SH-SY5Y (cell line): ENCODE results near the gene ZFP37.

ENCODE experiments used
- GATA2 ChIP-seq: IDR thresholded peaks from 2 replicates; pipeline ENCODE4 v1.6.1; 2011; ENCODE audit warnings: mild to moderate bottlenecking, low read depth, low read length
- GATA3 ChIP-seq: IDR thresholded peaks from 2 replicates; pipeline ENCODE4 v1.6.1; 2011; ENCODE audit warnings: low read depth, mild to moderate bottlenecking, low read length, moderate library complexity

Gene ZFP37

DNA sequence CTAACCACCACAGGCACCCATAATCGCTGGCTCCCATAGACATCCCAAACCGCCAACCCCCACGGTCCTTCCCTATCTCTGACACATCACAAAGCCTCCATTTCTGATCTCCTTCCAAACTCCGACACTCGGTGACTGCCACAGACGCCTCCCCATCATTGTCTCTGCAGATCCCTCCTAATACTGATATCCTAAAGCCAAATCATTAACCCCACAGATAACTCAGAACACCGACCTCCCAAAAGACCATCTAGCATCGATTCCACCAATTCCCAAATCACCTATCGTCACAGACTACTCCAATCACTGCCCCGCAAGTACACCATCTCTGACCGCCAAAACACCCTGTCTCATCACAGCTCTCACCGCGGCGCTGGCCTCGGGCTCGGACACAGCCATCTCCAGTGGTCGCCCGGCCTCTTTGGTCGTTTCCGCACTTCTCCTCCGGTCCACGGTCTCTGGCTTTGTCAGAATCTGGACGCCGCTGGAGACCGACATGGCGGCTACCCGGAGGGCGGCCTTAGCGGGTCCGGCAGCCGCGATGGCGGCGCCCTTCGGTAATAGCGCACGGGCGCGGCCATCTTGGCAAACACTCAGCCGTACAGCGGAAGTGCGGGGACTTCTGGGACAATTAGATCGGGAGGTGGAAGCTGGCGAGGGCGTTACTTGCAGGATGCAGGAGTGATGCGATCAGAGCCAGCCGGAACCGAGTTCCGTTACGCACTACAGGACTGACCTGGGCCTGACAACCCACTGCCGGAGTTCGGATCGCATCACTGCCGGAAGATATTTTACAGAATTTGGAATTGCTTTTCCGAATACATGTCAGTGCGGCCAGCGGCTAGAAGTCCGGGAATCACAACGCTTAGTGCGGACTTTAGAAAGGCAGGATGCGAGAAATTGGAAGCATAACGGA lies at the start of gene ZFP37:
Gene ZFP37, minus strand, starts transcription at position 534 of the 916 bp plus-strand sequence. Its CDS starts 36 bp downstream, at position 498.
- TF ChIP-seq GATA2 (peak; percentile 62), GATA3 (peak; percentile 18; the same call in 1 of the 2 replicates)

DNA sequence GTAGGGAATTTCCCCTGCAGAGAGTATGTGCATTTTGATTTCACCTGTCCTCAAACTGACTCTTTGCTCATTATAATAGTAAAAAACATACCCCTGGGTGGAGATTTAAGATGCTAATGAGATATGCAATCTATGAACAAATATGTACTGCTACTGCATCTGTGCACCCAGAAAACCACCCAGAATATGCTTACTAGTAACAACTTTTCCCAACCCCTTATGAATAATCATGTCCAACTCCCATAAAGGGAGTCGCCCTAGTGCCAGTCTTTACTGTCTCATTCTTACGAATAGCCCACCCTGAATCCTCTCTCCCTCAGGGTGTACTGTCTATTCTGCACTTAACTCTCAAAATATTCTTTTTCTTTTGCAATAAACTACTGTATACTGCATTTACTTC lies 39.0 kb upstream of the ZFP37 start:
- TF ChIP-seq GATA3 (no peak), GATA2 (no peak)

DNA sequence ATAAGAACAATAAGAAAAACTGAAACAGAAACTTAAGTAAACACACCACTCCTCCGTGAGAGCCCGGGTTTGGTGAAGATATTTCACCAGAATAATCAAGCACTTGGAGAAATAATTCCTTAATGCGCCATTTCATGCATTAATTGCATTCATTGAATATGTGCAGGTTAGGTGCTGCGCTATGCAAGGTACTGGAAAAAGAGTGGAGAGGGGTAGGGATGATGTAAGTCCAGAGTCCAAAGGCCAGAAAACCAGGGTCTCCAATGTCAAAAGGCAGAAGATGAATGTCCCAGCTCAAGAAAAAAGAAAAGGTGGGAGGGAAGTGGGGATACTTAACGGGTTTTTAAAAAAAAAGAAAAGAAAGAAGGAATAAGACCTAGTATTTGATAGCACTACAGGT lies 669 bp upstream of the ZFP37 start:
- TF ChIP-seq GATA3 (no peak), GATA2 (no peak)

DNA sequence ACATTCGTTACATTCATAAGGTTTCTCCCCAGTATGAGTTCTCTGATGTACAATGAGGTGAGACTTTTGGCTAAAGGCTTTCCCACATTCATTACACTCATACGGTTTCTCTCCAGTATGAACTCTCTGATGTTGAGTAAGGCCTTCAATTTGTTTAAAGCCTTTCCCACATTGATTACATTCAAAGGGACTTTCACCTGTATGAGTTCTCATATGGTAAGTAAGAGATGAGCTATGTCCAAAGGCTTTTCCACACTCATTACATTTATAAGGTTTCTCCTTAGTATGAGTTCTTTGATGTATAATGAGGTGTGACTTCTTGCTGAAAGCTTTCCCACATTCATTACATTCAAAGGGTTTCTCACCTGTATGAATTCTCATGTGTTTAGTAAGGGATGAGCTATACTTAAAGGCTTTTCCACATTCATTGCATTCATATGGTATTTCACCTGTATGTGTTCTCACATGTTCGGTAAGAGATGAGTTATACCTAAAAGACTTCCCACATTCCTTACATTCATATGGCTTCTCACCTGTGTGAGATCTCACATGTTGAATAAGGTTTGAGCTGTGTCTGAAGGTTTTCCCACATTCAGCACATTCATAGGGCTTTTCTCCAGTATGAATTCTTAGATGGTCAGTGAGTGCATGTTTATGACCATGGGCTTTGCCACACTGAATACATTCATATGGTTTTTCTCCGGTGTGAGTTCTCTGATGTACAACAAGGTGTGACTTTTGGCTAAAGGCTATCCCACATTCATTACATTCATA lies 13.5 kb downstream of the ZFP37 start:
- TF ChIP-seq GATA2, result no peak
- no peak for TF ChIP-seq GATA3

DNA sequence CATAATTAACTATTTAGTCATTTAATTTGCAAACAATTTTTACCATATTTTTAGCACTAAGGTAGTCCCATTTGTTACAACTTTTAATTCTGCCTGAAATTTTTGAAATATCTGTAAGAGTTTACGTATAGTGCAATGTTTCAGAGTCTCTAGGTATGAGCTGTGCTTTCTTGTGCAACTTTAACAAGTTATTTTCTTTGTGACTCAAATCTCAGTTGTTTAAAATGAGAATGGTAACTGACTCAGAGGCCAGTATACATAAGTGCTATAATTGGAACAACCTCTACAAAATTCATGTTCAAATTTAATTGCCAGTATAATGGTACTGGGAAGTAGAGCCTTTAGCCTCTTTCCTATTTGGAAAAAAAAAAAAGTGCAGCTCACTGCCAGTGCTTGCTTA lies 30.3 kb downstream of the ZFP37 start:
- TF ChIP-seq GATA2, result no peak
- no peak for TF ChIP-seq GATA3

DNA sequence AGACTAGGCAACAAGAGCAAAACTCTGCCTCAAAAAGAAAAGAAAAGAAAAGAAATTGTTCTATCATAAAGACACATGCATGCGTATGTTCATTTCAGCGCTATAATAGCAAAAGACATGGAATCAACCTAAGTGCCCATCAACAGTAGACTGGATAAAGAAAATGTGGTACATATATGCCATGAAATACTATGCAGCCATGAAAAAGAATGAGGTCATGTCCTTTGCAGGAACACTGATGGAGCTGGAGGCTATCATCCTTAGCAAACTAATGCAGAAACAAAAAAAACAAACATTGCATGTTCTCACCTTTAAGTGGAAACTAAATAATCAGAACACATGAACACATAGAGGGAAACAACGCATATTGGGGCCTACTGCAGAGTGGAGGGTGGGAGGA lies 38.3 kb downstream of the ZFP37 start:
- TF ChIP-seq GATA3 (no peak), GATA2 (no peak)

DNA sequence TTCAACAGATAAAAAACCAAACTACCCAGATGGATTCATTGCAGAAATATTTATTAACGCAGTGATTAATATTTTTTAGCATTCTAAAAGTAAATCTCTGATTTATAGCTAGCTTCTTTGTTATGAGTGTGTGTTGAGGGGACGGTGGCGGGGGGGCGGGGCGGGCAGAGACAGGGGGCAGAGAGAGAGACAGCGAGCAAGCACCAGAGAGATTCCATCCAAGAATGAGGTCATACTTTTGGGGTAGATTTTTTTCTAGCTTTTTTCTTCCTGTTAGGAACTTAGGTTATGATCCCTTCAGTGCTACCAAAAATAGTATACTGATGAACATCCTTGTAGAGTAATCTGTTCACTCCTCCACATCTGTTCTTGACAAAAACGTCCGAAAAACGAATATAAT lies 44.0 kb downstream of the ZFP37 start:
- TF ChIP-seq GATA3, result no peak
- no peak for TF ChIP-seq GATA2

DNA sequence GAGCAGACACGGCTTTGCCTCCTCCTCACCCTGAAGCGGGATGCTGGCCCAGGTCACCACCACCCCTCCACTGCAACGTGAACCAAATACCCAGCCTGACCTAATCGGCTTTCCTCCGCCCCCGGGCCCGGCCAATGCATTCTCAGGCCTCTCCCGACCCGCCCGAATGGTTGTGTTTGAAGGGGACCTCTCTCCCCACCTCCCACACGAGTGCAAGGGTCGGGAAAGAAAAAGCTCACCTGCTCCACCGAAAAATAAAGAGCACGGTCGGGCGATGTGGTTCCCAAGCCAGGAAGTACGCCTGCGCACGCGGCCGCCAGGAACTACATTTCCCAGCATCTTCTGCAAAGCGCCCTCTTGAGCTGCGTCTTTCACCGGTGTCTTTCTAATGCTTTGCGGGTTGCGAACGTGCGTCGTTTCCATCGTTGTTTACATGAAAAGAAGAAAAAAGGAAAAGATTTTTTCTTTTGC lies 44.6 kb downstream of the ZFP37 start, which contains the start of gene ZNF883:
Gene ZNF883, minus strand, starts transcription at position 282 of the 471 bp plus-strand sequence.
- no peak for TF ChIP-seq GATA3
- no peak for TF ChIP-seq GATA2

DNA sequence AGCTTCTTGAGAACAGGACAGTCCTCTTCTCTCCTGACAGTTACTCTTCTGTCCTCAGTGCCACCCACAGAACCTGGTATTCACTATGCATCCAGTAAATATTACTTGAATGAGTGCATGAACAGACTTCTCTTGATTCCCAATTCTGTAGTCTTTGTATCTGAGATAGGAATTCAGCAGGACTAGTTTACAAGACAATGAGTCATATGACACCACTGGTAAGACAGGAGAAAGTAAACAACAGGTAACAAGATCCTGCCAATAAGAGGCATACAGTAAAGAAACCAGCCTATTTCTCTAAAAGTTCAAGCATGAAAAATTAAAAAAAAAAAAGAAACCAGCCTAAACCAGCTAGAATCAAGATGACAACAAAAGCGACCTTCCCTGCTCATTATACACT lies 50.7 kb downstream of the ZFP37 start:
- TF ChIP-seq GATA3 (no peak), GATA2 (no peak)

DNA sequence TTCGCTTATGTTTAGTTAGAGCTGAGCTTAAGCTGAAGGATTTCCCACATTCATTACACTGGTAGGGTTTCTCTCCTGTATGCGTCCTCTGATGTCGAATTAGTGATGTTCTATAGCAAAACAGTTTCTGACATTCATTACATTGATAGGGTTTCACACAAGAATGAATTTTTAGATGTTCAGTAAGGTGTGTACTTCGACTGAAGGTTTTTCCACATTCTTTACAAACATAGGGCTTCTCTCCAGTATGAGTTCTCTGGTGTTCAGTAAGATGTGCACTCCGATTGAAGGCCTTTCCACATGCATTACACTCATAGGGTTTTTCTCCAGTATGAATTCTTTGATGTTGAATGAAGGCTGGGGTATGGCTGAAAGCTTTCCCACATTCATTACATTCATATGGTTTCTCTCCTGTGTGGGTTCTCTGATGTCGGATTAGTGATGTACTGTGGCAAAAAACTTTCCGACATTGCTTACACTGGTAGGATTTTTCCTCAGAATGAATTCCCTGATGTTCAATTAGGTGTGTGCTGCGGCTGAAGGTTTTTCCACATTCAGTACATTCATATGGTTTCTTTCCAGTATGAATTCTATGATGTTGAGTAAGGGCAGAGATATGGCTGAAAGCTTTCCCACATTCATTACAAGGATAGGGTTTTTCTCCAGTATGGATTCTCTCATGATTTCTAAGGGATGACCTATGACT lies 59.1 kb downstream of the ZFP37 start:
- no peak for TF ChIP-seq GATA3
- TF ChIP-seq GATA2, result no peak
